Measurements from ENCODE around the gene BSN. TPM values are rescaled to one million over a fixed set of nuclear protein-coding genes. Genes with fewer than 3 reads are reported as not detected.
A peak's percentile ranks its signal among the peaks of the same experiment; 100 is the strongest.

BSN gene
- total and polyA plus RNA-seq, 2 experiments from 2014 or later = under 0.01 to 0.03 TPM

GRCh38 chr3:49716169-49716568 is 161.9 kb downstream of the BSN start:
- H3K9me3 ChIP-seq (ENCODE audit: low read depth) = no peaks in the 10 kb centered on the region
- no peak overlapping the region for H3K4me3 ChIP-seq
- TF ChIP-seq EZH2phosphoT487 (IDR thresholded peaks at IDR 0.05; ENCODE audit: insufficient read depth, low read depth) = no peak
- no peak for TF ChIP-seq EZH2 (IDR thresholded peaks at IDR 0.05; ENCODE audit: insufficient read depth, poor library complexity, severe bottlenecking)
- no peaks in the 10 kb centered on the region for H3K36me3 ChIP-seq (ENCODE audit: low read depth)
- H3F3A ChIP-seq (ENCODE audit: insufficient read depth) = 0 out of 2 replicates have a peak, but pooled peaks cover 10% of the 10 kb centered on the region
- no peaks in the 10 kb centered on the region for H4K20me1 ChIP-seq (ENCODE audit: insufficient read depth)
- in situ Hi-C loops (cut with MboI) = no loop called here
- H3K27me3 ChIP-seq (replicated peaks; ENCODE audit: insufficient read depth) = no peaks in the 10 kb centered on the region
- no peak overlapping the region for H2AFZ ChIP-seq
- H3K27ac ChIP-seq = no peak overlapping the region
- no peaks in the 10 kb centered on the region for H3K4me1 ChIP-seq (ENCODE audit: insufficient read depth)
- no peak overlapping the region for H3K4me2 ChIP-seq (ENCODE audit: unreplicated experiment)
- WGBS, 2 experiments (ENCODE audit: low coverage in 1 of 2, low lambda C conversion rate in 2 of 2, missing lambda C conversion rate in 2 of 2) = 94 to 96% methylated on average over 7 of the region's 7 CpGs
- H3K79me2 ChIP-seq (ENCODE audit: insufficient read depth) = no peaks in the 10 kb centered on the region
- H3K9ac ChIP-seq = no peak overlapping the region
- DNase-seq = no peak
- no peaks in the 10 kb centered on the region for H3K9me2 ChIP-seq (ENCODE audit: insufficient read depth)

- WGBS, 2 experiments (ENCODE audit: low coverage in 1 of 2, low lambda C conversion rate in 2 of 2, missing lambda C conversion rate in 2 of 2) = 83 to 89% methylated on average over 16 of the region's 16 CpGs
- in situ Hi-C loops (cut with MboI) = no loop called here
- TF ChIP-seq EZH2phosphoT487 (IDR thresholded peaks at IDR 0.05; ENCODE audit: insufficient read depth, low read depth) (no peak), EZH2 (IDR thresholded peaks at IDR 0.05; ENCODE audit: insufficient read depth, poor library complexity, severe bottlenecking) (no peak)
Observed at GRCh38 chr3:49716691-49717210, 162.5 kb downstream of the BSN start.

GRCh38 chr3:49717211-49717958 is 163.1 kb downstream of the BSN start:
- Histone ChIP-seq H3K9me2 (ENCODE audit: insufficient read depth) (no peaks in the 10 kb centered on the region), H3K9ac (no peak overlapping the region), H3F3A (ENCODE audit: insufficient read depth) (0 out of 2 replicates have a peak, but pooled peaks cover 10% of the 10 kb centered on the region), H3K27ac (no peak overlapping the region), H2AFZ (no peak overlapping the region), H3K4me1 (ENCODE audit: insufficient read depth) (peaks cover 2% of the 10 kb centered on the region; the same call in 1 of the 2 replicates), H4K20me1 (ENCODE audit: insufficient read depth) (no peaks in the 10 kb centered on the region), H3K4me3 (no peak overlapping the region), H3K9me3 (ENCODE audit: low read depth) (no peaks in the 10 kb centered on the region), H3K4me2 (ENCODE audit: unreplicated experiment) (no peak overlapping the region), H3K27me3 (replicated peaks; ENCODE audit: insufficient read depth) (no peaks in the 10 kb centered on the region), H3K36me3 (ENCODE audit: low read depth) (no peaks in the 10 kb centered on the region), H3K79me2 (ENCODE audit: insufficient read depth) (peaks cover 5% of the 10 kb centered on the region)
- 86 to 90% methylated on average over 12 to 14 of the region's 14 CpGs for WGBS, 2 experiments (ENCODE audit: low coverage in 1 of 2, low lambda C conversion rate in 2 of 2, missing lambda C conversion rate in 2 of 2)
- DNase-seq = no peak
- TF ChIP-seq EZH2 (IDR thresholded peaks at IDR 0.05; ENCODE audit: insufficient read depth, poor library complexity, severe bottlenecking) = no peak
- no peak for TF ChIP-seq EZH2phosphoT487 (IDR thresholded peaks at IDR 0.05; ENCODE audit: insufficient read depth, low read depth)
- in situ Hi-C loops (cut with MboI) = no loop called here

More at GRCh38 chr3:49716691-49717210, 162.5 kb downstream of the BSN start:
- no peak overlapping the region for H3K9ac ChIP-seq
- no peaks in the 10 kb centered on the region for H3K9me2 ChIP-seq (ENCODE audit: insufficient read depth)
- H3K79me2 ChIP-seq (ENCODE audit: insufficient read depth) = no peaks in the 10 kb centered on the region
- no peaks in the 10 kb centered on the region for H3K36me3 ChIP-seq (ENCODE audit: low read depth)
- no peaks in the 10 kb centered on the region for H3K4me1 ChIP-seq (ENCODE audit: insufficient read depth)
- no peak overlapping the region for H2AFZ ChIP-seq
- 0 out of 2 replicates have a peak, but pooled peaks cover 10% of the 10 kb centered on the region for H3F3A ChIP-seq (ENCODE audit: insufficient read depth)
- no peaks in the 10 kb centered on the region for H4K20me1 ChIP-seq (ENCODE audit: insufficient read depth)
- DNase-seq = no peak
- no peaks in the 10 kb centered on the region for H3K27me3 ChIP-seq (replicated peaks; ENCODE audit: insufficient read depth)
- no peak overlapping the region for H3K27ac ChIP-seq
- H3K4me2 ChIP-seq (ENCODE audit: unreplicated experiment) = no peak overlapping the region
- no peak overlapping the region for H3K4me3 ChIP-seq
- no peaks in the 10 kb centered on the region for H3K9me3 ChIP-seq (ENCODE audit: low read depth)

GRCh38 chr3:49717959-49718857 is 163.9 kb downstream of the BSN start:
- no peak overlapping the region for H3K9ac ChIP-seq
- H3K9me3 ChIP-seq (ENCODE audit: low read depth) = no peaks in the 10 kb centered on the region
- TF ChIP-seq EZH2 (IDR thresholded peaks at IDR 0.05; ENCODE audit: insufficient read depth, poor library complexity, severe bottlenecking) (no peak), EZH2phosphoT487 (IDR thresholded peaks at IDR 0.05; ENCODE audit: insufficient read depth, low read depth) (no peak)
- H3K4me2 ChIP-seq (ENCODE audit: unreplicated experiment) = no peak overlapping the region
- 80 to 81% methylated on average over 72 to 75 of the region's 75 CpGs for WGBS, 2 experiments (ENCODE audit: low coverage in 1 of 2, low lambda C conversion rate in 2 of 2, missing lambda C conversion rate in 2 of 2)
- H3K36me3 ChIP-seq (ENCODE audit: low read depth) = no peaks in the 10 kb centered on the region
- H3K27me3 ChIP-seq (replicated peaks; ENCODE audit: insufficient read depth) = no peaks in the 10 kb centered on the region
- H3K27ac ChIP-seq = no peak overlapping the region
- in situ Hi-C loops (cut with MboI) = no loop called here
- no peaks in the 10 kb centered on the region for H4K20me1 ChIP-seq (ENCODE audit: insufficient read depth)
- DNase-seq = no peak
- no peaks in the 10 kb centered on the region for H3K9me2 ChIP-seq (ENCODE audit: insufficient read depth)
- no peak overlapping the region for H2AFZ ChIP-seq
- H3F3A ChIP-seq (ENCODE audit: insufficient read depth) = 0 out of 2 replicates have a peak, but pooled peaks cover 10% of the 10 kb centered on the region
- peaks cover 14% of the 10 kb centered on the region for H3K79me2 ChIP-seq (ENCODE audit: insufficient read depth)
- peaks cover 7% of the 10 kb centered on the region; the same call in 1 of the 2 replicates for H3K4me1 ChIP-seq (ENCODE audit: insufficient read depth)
- H3K4me3 ChIP-seq = 0 out of 2 replicates have a peak overlapping the region, but pooled peaks have one; percentile 64
